ENCODE measurements around the gene MPL. TPM values are rescaled to one million over a fixed set of nuclear protein-coding genes. Genes with fewer than 3 reads are reported as not detected.

Gene MPL
- total RNA-seq, 1 donor from 2014 or later, result not detected

GRCh38 chr1:43346636-43347035, 9.0 kb downstream of the MPL start:
- H3K4me3 ChIP-seq (ENCODE audit: low read depth, low read length), result no peak overlapping the region
- TF ChIP-seq CTCF (conservative IDR thresholded peaks at IDR 0.05; ENCODE audit: low read depth, low read length), result no peak
- no peak for DNase-seq (ENCODE audit: low read depth)

GRCh38 chr1:43348343-43348808, 10.8 kb downstream of the MPL start:
- no peak for TF ChIP-seq CTCF (conservative IDR thresholded peaks at IDR 0.05; ENCODE audit: low read depth, low read length)
- DNase-seq (ENCODE audit: low read depth), result no peak

GRCh38 chr1:43348809-43349593, 11.4 kb downstream of the MPL start:
- no peak for TF ChIP-seq CTCF (conservative IDR thresholded peaks at IDR 0.05; ENCODE audit: low read depth, low read length)
- DNase-seq (ENCODE audit: low read depth), result no peak
- peak overlapping the region; percentile 61 for H3K4me3 ChIP-seq (ENCODE audit: low read depth, low read length)

More at GRCh38 chr1:43348343-43348808, 10.8 kb downstream of the MPL start:
- peak overlapping the region; percentile 61 for H3K4me3 ChIP-seq (ENCODE audit: low read depth, low read length)

GRCh38 chr1:43349594-43350306, 12.1 kb downstream of the MPL start:
- no peak for TF ChIP-seq CTCF (conservative IDR thresholded peaks at IDR 0.05; ENCODE audit: low read depth, low read length)
- no peak for DNase-seq (ENCODE audit: low read depth)

GRCh38 chr1:43350976-43351375, 13.4 kb downstream of the MPL start:
- no peak for DNase-seq (ENCODE audit: low read depth)
- TF ChIP-seq CTCF (conservative IDR thresholded peaks at IDR 0.05; ENCODE audit: low read depth, low read length), result no peak
- no peak overlapping the region for H3K4me3 ChIP-seq (ENCODE audit: low read depth, low read length)

More at GRCh38 chr1:43349594-43350306, 12.1 kb downstream of the MPL start:
- peak overlapping the region; percentile 61 for H3K4me3 ChIP-seq (ENCODE audit: low read depth, low read length)

- no peak for DNase-seq (ENCODE audit: low read depth)
- no peak for TF ChIP-seq CTCF (conservative IDR thresholded peaks at IDR 0.05; ENCODE audit: low read depth, low read length)
- H3K4me3 ChIP-seq (ENCODE audit: low read depth, low read length), result no peak overlapping the region
Observed at GRCh38 chr1:43351421-43352350, 14.1 kb downstream of the MPL start.
